Ascending aorta (tissue), 2 donors: ENCODE measurements around the gene NBAS. TPM values are rescaled to one million over a fixed set of nuclear protein-coding genes. Genes with fewer than 3 reads are reported as not detected.
"Not testable (repeated sequence)": the region's sequence is repeated elsewhere in the genome, so short reads cannot be mapped to it uniquely, and the experiment has no call there.

Source experiments
- DNase-seq, 2 donors: peaks; one replicate each; pipeline ENCODE4 v3.0.0-alpha.2; 2019; ENCODE audit warnings: low spot score in 2 of 2
- H3K27ac ChIP-seq, 2 donors: fragments of 200-600 bp; sonication (generic); one replicate each; pipeline ENCODE4 v1.5.1; 2016 to 2017; ENCODE audit warnings: mild to moderate bottlenecking in 1 of 2
- H3K27me3 ChIP-seq: fragments of 200-600 bp; sonication (generic); one replicate; pipeline ENCODE4 v1.5.1; 2017
- H3K36me3 ChIP-seq, 2 donors: fragments of 200-600 bp; sonication (generic); one replicate each; pipeline ENCODE4 v1.5.1; 2016
- H3K4me1 ChIP-seq, 2 donors: fragments of 200-600 bp; sonication (generic); one replicate each; pipeline ENCODE4 v1.5.1; 2016 to 2017; ENCODE audit warnings: mild to moderate bottlenecking in 1 of 2
- H3K4me3 ChIP-seq, 2 donors: fragments of 200-600 bp; sonication (generic); one replicate each; pipeline ENCODE4 v1.5.1; 2016 to 2017; ENCODE audit warnings: mild to moderate bottlenecking in 1 of 2
- H3K9me3 ChIP-seq, 2 donors: fragments of 200-600 bp; sonication (generic); one replicate each; pipeline ENCODE4 v1.5.1; 2016
- CTCF ChIP-seq, 3 experiments: fragments of 200-600 bp in 2 of 3; fragments of 450-650 bp in 1 of 3; sonication (generic) in 2 of 3; IDR thresholded peaks; one replicate each; pipeline ENCODE4 v1.5.1; 2016 to 2019; ENCODE audit warnings: antibody characterized with exemption in 3 of 3, mild to moderate bottlenecking in 1 of 3, moderate library complexity in 1 of 3
- intact Hi-C: fragments of 100-400 bp; cut with DNase I; formaldehyde crosslinking; loops from one replicate; pipeline ENCODE4 v1.15.1; 2023
- total RNA-seq: library from RNA; depleted of rRNA; stranded (reverse); fragments of >200 nt; gene quantifications from one replicate; pipeline ENCODE4 v1.1.0, GENCODE V29; 2016

NBAS gene
- total RNA-seq, 1 donor from 2014 or later: 37.1 TPM

- Histone ChIP-seq H3K27me3 (no peaks in the 10 kb centered on the region), H3K36me3 (peaks cover 9 to 27% of the 10 kb centered on the region in 2 donors), H3K4me3 (no peak overlapping the region), H3K27ac (no peak overlapping the region), H3K9me3 (no peaks in the 10 kb centered on the region), H3K4me1 (no peaks in the 10 kb centered on the region)
- DNase-seq: no peak
- TF ChIP-seq CTCF (IDR thresholded peaks at IDR 0.05): no peak
- intact Hi-C loops: no loop called here
Observed at GRCh38 chr2:15504882-15505663, 56.1 kb downstream of the NBAS start.

GRCh38 chr2:15499251-15499650 is 61.9 kb downstream of the NBAS start:
- intact Hi-C loops, H3K27me3 ChIP-seq: not testable (repeated sequence)
- peaks cover 4 to 39% of the 10 kb centered on the region in 2 donors for H3K36me3 ChIP-seq

GRCh38 chr2:15498554-15498953 is 62.6 kb downstream of the NBAS start:
- no peaks in the 10 kb centered on the region for H3K9me3 ChIP-seq
- TF ChIP-seq CTCF (IDR thresholded peaks at IDR 0.05): no peak
- intact Hi-C loops: no loop called here
- no peaks in the 10 kb centered on the region for H3K27me3 ChIP-seq
- H3K36me3 ChIP-seq: peaks cover 3 to 38% of the 10 kb centered on the region in 2 donors
- no peaks in the 10 kb centered on the region for H3K4me1 ChIP-seq
- H3K4me3 ChIP-seq: no peak overlapping the region
- no peak for DNase-seq
- H3K27ac ChIP-seq: no peak overlapping the region

More at GRCh38 chr2:15499251-15499650, 61.9 kb downstream of the NBAS start:
- H3K27ac ChIP-seq, DNase-seq, H3K9me3 ChIP-seq, H3K4me1 ChIP-seq, H3K4me3 ChIP-seq: not testable (repeated sequence)

- Histone ChIP-seq H3K27ac (no peak overlapping the region), H3K27me3 (no peaks in the 10 kb centered on the region), H3K4me1 (no peaks in the 10 kb centered on the region), H3K36me3 (peaks cover 0 to 23% of the 10 kb centered on the region in 2 donors), H3K9me3 (no peaks in the 10 kb centered on the region), H3K4me3 (no peak overlapping the region)
- intact Hi-C loops: no loop called here
- no peak for TF ChIP-seq CTCF (IDR thresholded peaks at IDR 0.05)
- no peak for DNase-seq
Observed at GRCh38 chr2:15494877-15495276, 66.3 kb downstream of the NBAS start.

GRCh38 chr2:15492773-15493325 is 68.3 kb downstream of the NBAS start:
- no peaks in the 10 kb centered on the region for H3K4me1 ChIP-seq
- intact Hi-C loops: no loop called here
- no peaks in the 10 kb centered on the region for H3K27me3 ChIP-seq
- H3K27ac ChIP-seq: no peak overlapping the region
- no peaks in the 10 kb centered on the region for H3K9me3 ChIP-seq
- no peak for DNase-seq
- TF ChIP-seq CTCF (IDR thresholded peaks at IDR 0.05): no peak
- H3K36me3 ChIP-seq: peaks cover 0 to 15% of the 10 kb centered on the region in 2 donors
- H3K4me3 ChIP-seq: no peak overlapping the region

- Histone ChIP-seq H3K4me3 (no peak overlapping the region), H3K27me3 (no peaks in the 10 kb centered on the region), H3K4me1 (no peaks in the 10 kb centered on the region), H3K36me3 (peaks cover 0 to 27% of the 10 kb centered on the region in 2 donors), H3K27ac (no peak overlapping the region), H3K9me3 (no peaks in the 10 kb centered on the region)
- no peak for DNase-seq
- TF ChIP-seq CTCF (IDR thresholded peaks at IDR 0.05): no peak
- intact Hi-C loops: no loop called here
Observed at GRCh38 chr2:15486770-15487169, 74.4 kb downstream of the NBAS start.
